WTC11 (cell line): ENCODE results near the gene GABPB1. TPM values are rescaled to one million over a fixed set of nuclear protein-coding genes. Genes with fewer than 3 reads are reported as not detected.
"Not testable (repeated sequence)": the region's sequence is repeated elsewhere in the genome, so short reads cannot be mapped to it uniquely, and the experiment has no call there.

Experiments used
- ATAC-seq: fragments of 200-7000 bp; cut with Tn5 transposase; 2 replicates; pipeline ENCODE4 v1.10.0; 2021; ENCODE audit warnings: mild to moderate bottlenecking, moderate library complexity
- CTCF ChIA-PET: fragments of 300-600 bp; sonication (Branson Sonifier 250); formaldehyde crosslinking; loops from one replicate; lab custom pipeline; 2021; ENCODE audit warnings: antibody characterized with exemption; lab: Charles Lee
- POLR2A ChIA-PET: fragments of 350-600 bp; sonication (Branson Sonifier 250); formaldehyde crosslinking; loops from one replicate; lab custom pipeline; 2021; ENCODE audit warnings: antibody characterized with exemption; lab: Charles Lee
- DNase-seq: peaks from one replicate; pipeline ENCODE4 v3.0.0; 2021; ENCODE audit warnings: low spot score
- H3K27ac Mint-ChIP-seq: 2 replicates; pipeline ENCODE4 v1.8.0; 2021; ENCODE audit warnings: mixed read lengths
- H3K27me3 Mint-ChIP-seq: 2 replicates; pipeline ENCODE4 v1.8.0; 2021; ENCODE audit warnings: low read depth, mild to moderate bottlenecking, moderate library complexity, mixed read lengths
- H3K36me3 Mint-ChIP-seq: 2 replicates; pipeline ENCODE4 v1.8.0; 2021; ENCODE audit warnings: mixed read lengths
- H3K4me1 Mint-ChIP-seq: 2 replicates; pipeline ENCODE4 v1.8.0; 2022; ENCODE audit warnings: mixed read lengths
- H3K4me3 Mint-ChIP-seq: 2 replicates; pipeline ENCODE4 v1.8.0; 2021; ENCODE audit warnings: mild to moderate bottlenecking, moderate library complexity, mixed read lengths
- H3K9me3 Mint-ChIP-seq: 2 replicates; pipeline ENCODE4 v1.8.0; 2021; ENCODE audit warnings: mixed read lengths
- ARID4B ChIP-seq: sonication (generic); formaldehyde crosslinking; IDR thresholded peaks from 2 replicates; pipeline ENCODE4 v1.8.0; 2023; ENCODE audit warnings: missing genetic modification reagents, mild to moderate bottlenecking, borderline replicate concordance
- CTCF ChIP-seq: fragments of 200-600 bp; IDR thresholded peaks from 2 replicates; pipeline ENCODE4 v1.8.0; 2022; ENCODE audit warnings: antibody characterized with exemption
- EMX1 ChIP-seq: fragments of 250-450 bp; sonication (Bioruptor Pico); IDR thresholded peaks from 2 replicates; pipeline ENCODE4 v1.8.0; 2021; ENCODE audit warnings: mild to moderate bottlenecking
- FOXP1 ChIP-seq: sonication (generic); formaldehyde crosslinking; IDR thresholded peaks from 2 replicates; pipeline ENCODE4 v1.8.0; 2022; ENCODE audit warnings: missing genetic modification reagents, mild to moderate bottlenecking, moderate library complexity, borderline replicate concordance
- HMGA2 ChIP-seq: fragments of 250-450 bp; sonication (Bioruptor Pico); IDR thresholded peaks from 2 replicates; pipeline ENCODE4 v1.4.0; 2021; ENCODE audit warnings: mild to moderate bottlenecking, moderate library complexity
- JUN ChIP-seq: sonication (generic); formaldehyde crosslinking; IDR thresholded peaks from 2 replicates; pipeline ENCODE4 v1.8.0; 2023; ENCODE audit warnings: mild to moderate bottlenecking, missing genetic modification reagents
- MAX ChIP-seq: sonication (generic); formaldehyde crosslinking; IDR thresholded peaks from 2 replicates; pipeline ENCODE4 v1.8.0; 2022; ENCODE audit warnings: mild to moderate bottlenecking, missing genetic modification reagents
- NR1H2 ChIP-seq: sonication (generic); formaldehyde crosslinking; IDR thresholded peaks from 2 replicates; pipeline ENCODE4 v1.9.0; 2021; ENCODE audit warnings: mild to moderate bottlenecking, moderate library complexity, missing genetic modification reagents
- SMAD4 ChIP-seq: sonication (generic); formaldehyde crosslinking; IDR thresholded peaks from 2 replicates; pipeline ENCODE4 v1.8.0; 2022; ENCODE audit warnings: mild to moderate bottlenecking, missing genetic modification reagents
- SOX15 ChIP-seq: fragments of 250-450 bp; sonication (Bioruptor Pico); IDR thresholded peaks from 2 replicates; pipeline ENCODE4 v1.9.0; 2021; ENCODE audit warnings: mild to moderate bottlenecking
- ZMAT4 ChIP-seq: fragments of 250-450 bp; sonication (Bioruptor Pico); IDR thresholded peaks from 2 replicates; pipeline ENCODE4 v1.9.0; 2021; ENCODE audit warnings: mild to moderate bottlenecking
- ZNF423 ChIP-seq: fragments of 250-450 bp; sonication (Bioruptor Pico); IDR thresholded peaks from 2 replicates; pipeline ENCODE4 v2.1.2; 2022; ENCODE audit warnings: mild to moderate bottlenecking, moderate library complexity
- ZNF512 ChIP-seq: sonication (generic); formaldehyde crosslinking; IDR thresholded peaks from 2 replicates; pipeline ENCODE4 v1.8.1; 2022; ENCODE audit warnings: missing genetic modification reagents, borderline replicate concordance
- total RNA-seq: library from RNA; stranded (reverse); gene quantifications from 3 replicates; pipeline ENCODE4 v1.2.3, GENCODE V29; 2021
- TF ChIP-seq, protein P1 (sequence below): fragments of 250-450 bp; sonication (Bioruptor Pico); IDR thresholded peaks from 2 replicates; pipeline ENCODE4 v1.9.0; 2021; ENCODE audit warnings: moderate library complexity, mild to moderate bottlenecking, inconsistent platforms, borderline replicate concordance

Gene GABPB1
- total RNA-seq, 1 experiment from 2014 or later = 28.9 TPM

DNA sequence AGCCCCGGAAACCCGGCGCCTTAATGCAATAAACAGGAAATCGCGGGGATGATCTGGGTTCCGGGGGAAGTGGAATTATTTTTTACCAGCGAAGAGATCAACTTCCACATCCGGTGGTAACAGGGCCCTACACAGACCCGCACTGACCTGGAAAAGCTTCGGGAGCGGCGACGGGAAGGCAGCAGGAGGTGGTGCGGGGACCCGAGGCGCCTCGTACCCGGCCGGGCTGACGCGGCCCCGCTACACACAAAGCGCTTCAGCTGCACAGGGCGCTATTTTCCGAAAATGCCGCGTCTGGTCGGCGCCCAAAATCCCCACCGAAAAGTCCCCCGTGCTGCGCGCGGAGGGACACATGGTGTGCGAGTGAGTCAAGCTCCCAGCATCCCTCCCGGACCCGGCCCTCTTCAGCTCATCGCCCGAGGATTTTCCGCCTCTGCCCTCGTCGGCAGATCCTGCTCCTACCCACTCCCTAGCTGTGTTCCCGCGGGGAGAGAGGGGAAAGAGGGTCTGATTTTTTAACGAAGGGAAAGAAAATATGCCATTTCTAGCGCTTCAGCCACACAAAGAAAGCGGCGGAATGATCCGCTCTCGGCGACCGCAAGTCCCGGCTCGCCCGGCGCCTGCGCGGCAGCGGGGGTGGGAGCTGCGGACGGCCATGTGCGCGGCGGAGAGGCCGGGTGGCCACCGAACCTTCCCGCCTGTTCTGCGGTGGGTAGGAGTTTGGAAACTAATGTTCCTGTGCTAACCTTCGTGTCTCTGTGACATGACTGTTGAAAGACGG lies at the start of gene GABPB1 (continued):
- TF ChIP-seq NR1H2 (CRISPR knock-in tag) (no peak; the same call in 1 of the 2 replicates), FOXP1 (CRISPR knock-in tag) (peak; percentile 17; the same call in 1 of the 2 replicates), ARID4B (peak; percentile 63; the same call in 1 of the 2 replicates), ZNF512 (CRISPR knock-in tag) (no peak), MAX (peak; percentile 98), HMGA2 (peak; percentile 45), JUN (CRISPR knock-in tag) (peak; percentile 75; the same call in 1 of the 2 replicates), EMX1 (CRISPR knock-in tag) (peak; percentile 53; the same call in 1 of the 2 replicates)

DNA sequence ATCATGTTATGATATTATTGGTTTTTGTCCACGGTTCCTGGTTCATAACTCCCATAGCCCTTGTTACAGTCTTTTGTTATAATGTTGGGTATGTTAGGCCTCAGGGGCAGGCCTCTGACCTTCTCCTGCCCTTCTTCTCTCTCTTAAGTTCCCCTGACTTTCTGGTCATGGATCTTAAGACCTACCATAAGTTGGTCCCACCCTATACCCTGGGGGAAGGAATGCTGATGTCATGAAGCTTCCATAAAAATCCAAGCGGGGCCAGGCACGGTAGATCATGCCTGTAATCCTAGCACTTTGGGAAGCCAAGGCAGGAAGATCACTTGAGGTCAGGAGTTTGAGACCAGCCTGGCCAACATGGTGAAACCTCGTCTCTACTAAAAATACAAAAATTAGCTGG lies 36.6 kb upstream of the GABPB1 start:
- H3K27ac Mint-ChIP-seq, H3K4me3 Mint-ChIP-seq, H3K9me3 Mint-ChIP-seq, ATAC-seq, H3K36me3 Mint-ChIP-seq, DNase-seq, H3K4me1 Mint-ChIP-seq, POLR2A ChIA-PET, H3K27me3 Mint-ChIP-seq: not testable (repeated sequence)
- CTCF ChIA-PET = interaction anchor here (0.5 kb wide), 1 partner anchor 488 kb away, joined by 3 read pairs; no protein-coding TSS in a partner anchor

DNA sequence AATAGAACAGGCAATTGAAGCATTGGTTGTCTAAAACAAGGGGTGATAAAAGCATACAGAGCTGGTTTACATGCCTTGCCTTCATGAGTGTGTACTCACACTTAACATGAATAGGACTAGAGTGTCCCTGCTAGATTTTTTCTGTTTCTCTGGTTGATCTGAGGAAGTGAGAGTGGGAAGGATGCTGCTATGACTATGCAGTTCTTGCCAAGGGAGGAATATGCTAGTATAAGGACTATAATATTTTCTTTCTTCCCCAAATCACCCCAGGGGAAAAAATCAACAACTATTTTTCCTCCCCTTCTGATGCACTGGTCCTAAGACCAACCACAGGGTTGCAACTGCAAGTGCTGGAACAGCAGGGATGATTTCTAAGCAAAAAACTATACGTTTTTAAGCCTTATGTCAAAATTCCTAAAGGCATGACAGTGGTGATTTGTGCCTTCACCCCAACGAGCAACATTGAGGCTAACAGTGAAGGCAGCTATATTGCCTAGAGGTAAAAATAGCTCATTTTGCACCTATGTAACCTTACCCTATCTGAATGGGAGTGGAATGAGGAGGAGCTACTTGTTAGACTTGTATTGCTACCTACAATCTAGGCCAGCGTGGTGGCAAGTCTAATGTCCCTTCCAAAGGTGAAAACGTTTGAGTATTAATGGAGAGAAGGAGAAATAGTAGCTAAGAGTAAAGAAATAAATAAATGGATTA lies 35.7 kb upstream of the GABPB1 start:
- no peaks in the 10 kb centered on the region for H3K9me3 Mint-ChIP-seq
- ATAC-seq (no peak; the same call in 1 of the 2 replicates), DNase-seq (no peak)
- no peaks in the 10 kb centered on the region for H3K36me3 Mint-ChIP-seq
- POLR2A ChIA-PET = no interaction called here
- CTCF ChIA-PET = no interaction called here
- no peaks in the 10 kb centered on the region for H3K27me3 Mint-ChIP-seq
- H3K4me1 Mint-ChIP-seq = peaks cover 2% of the 10 kb centered on the region; the same call in 1 of the 2 replicates
- no peak overlapping the region for H3K4me3 Mint-ChIP-seq
- no peak overlapping the region for H3K27ac Mint-ChIP-seq
- no peak for TF ChIP-seq ARID4B
- TF ChIP-seq SOX15 (CRISPR knock-in tag) = no peak
- TF ChIP-seq ZNF423 = no peak
- no peak for TF ChIP-seq MAX
- no peak for TF ChIP-seq ZMAT4 (CRISPR knock-in tag)
- TF ChIP-seq SMAD4 (CRISPR knock-in tag) = no peak
- TF ChIP-seq, protein P1, sequence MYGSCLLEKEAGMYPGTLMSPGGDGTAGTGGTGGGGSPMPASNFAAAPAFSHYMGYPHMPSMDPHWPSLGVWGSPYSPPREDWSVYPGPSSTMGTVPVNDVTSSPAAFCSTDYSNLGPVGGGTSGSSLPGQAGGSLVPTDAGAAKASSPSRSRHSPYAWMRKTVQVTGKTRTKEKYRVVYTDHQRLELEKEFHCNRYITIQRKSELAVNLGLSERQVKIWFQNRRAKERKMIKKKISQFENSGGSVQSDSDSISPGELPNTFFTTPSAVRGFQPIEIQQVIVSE (CRISPR knock-in tag) = no peak
- TF ChIP-seq NR1H2 (CRISPR knock-in tag) = no peak
- TF ChIP-seq CTCF = no peak
